HepG2 (cell line): ENCODE measurements around the gene PLCG1. TPM values are rescaled to one million over a fixed set of nuclear protein-coding genes. Genes with fewer than 3 reads are reported as not detected.

Experiments
- ATF5 ChIP-seq: sonication (generic); formaldehyde crosslinking; IDR thresholded peaks from 2 replicates; pipeline ENCODE4 v1.4.0; 2020; ENCODE audit warnings: mild to moderate bottlenecking, low read depth, missing genetic modification reagents
- ATM ChIP-seq: fragments of 450-650 bp; IDR thresholded peaks from 2 replicates; pipeline ENCODE4 v1.7.1; 2017; ENCODE audit warnings: mild to moderate bottlenecking, borderline replicate concordance
- CENPBD1 ChIP-seq: sonication (generic); formaldehyde crosslinking; IDR thresholded peaks from 2 replicates; pipeline ENCODE4 v1.8.0; 2022; ENCODE audit warnings: missing genetic modification reagents, low read depth, mild to moderate bottlenecking, borderline replicate concordance
- CREB1 ChIP-seq, 2 experiments: fragments of 450-650 bp in 1 of 2; IDR thresholded peaks; 2 replicates each; pipeline ENCODE4 v1.6.1; 2016 to 2017; ENCODE audit warnings: control low read depth in 1 of 2, mild to moderate bottlenecking in 1 of 2, missing compliant biosample characterization in 1 of 2, missing genetic modification characterization in 1 of 2
- MLXIP ChIP-seq: sonication (generic); formaldehyde crosslinking; IDR thresholded peaks from 2 replicates; pipeline ENCODE4 v1.9.0; 2021; ENCODE audit warnings: missing genetic modification reagents, borderline replicate concordance
- MZF1 ChIP-seq: sonication (generic); formaldehyde crosslinking; IDR thresholded peaks from 2 replicates; pipeline ENCODE4 v1.8.1; 2023; ENCODE audit warnings: mild to moderate bottlenecking, missing genetic modification reagents, borderline replicate concordance
- YEATS2 ChIP-seq: sonication (generic); formaldehyde crosslinking; IDR thresholded peaks from 2 replicates; pipeline ENCODE4 v1.4.0; 2020; ENCODE audit warnings: missing genetic modification reagents, borderline replicate concordance
- ZBTB20 ChIP-seq: sonication (generic); formaldehyde crosslinking; IDR thresholded peaks from 2 replicates; pipeline ENCODE4 v1.8.1; 2023; ENCODE audit warnings: missing genetic modification reagents, low read depth, mild to moderate bottlenecking, borderline replicate concordance
- ZHX2 ChIP-seq, 2 experiments: sonication (generic) in 1 of 2; formaldehyde crosslinking in 1 of 2; IDR thresholded peaks; 2 replicates each; pipeline versions ENCODE4 v1.6.1 to v1.9.0; 2014 to 2022; ENCODE audit warnings: antibody characterized with exemption in 1 of 2, borderline replicate concordance in 1 of 2, inconsistent platforms in 1 of 2, low read depth in 1 of 2, missing genetic modification reagents in 1 of 2
- ZNF367 ChIP-seq: sonication (generic); formaldehyde crosslinking; IDR thresholded peaks from 2 replicates; pipeline ENCODE4 v1.4.0; 2020; ENCODE audit warnings: missing genetic modification reagents, borderline replicate concordance
- ZNF607 ChIP-seq: sonication (generic); formaldehyde crosslinking; IDR thresholded peaks from 2 replicates; pipeline ENCODE4 v1.5.1; 2020; ENCODE audit warnings: missing genetic modification reagents, mild to moderate bottlenecking, borderline replicate concordance
- polyA plus RNA-seq, 8 experiments: library from polyadenylated mRNA; depleted of rRNA in 3 of 8; stranded (reverse) in 7 of 8; unstranded in 1 of 8; fragments of >200 nt; fragmentation: Illumina TruSeq in 4 of 8; extraction: Trizol in 4 of 8; gene quantifications; 2 replicates each; pipeline versions ENCODE4 v1.2.1 to v1.2.3, GENCODE V29; 2011 to 2016; ENCODE audit warnings: low read depth in 4 of 8, missing spikeins in 1 of 8, mixed read lengths in 1 of 8; ENCODE audit not compliant: insufficient read depth in 1 of 8
- total RNA-seq, 5 experiments: library from RNA; depleted of rRNA; stranded (reverse); fragments of >200 nt; fragmentation: Illumina TruSeq; extraction: Trizol; gene quantifications; 2 replicates each; pipeline ENCODE4 v1.2.3, GENCODE V29; 2016; ENCODE audit warnings: low read depth in 1 of 5

The PLCG1 gene
- total and polyA plus RNA-seq, 2 of the 13 experiments (the other 11 are each of a cell fraction or from before 2014, with no cell fraction given): 85.3 to 158 TPM

- no peak for TF ChIP-seq ZHX2 (IDR thresholded peaks at IDR 0.05; ENCODE audit: low read depth)
- TF ChIP-seq ZHX2 (CRISPR knock-in tag; IDR thresholded peaks at IDR 0.05; ENCODE audit: borderline replicate concordance): no peak
- no peak for TF ChIP-seq CENPBD1
- TF ChIP-seq ATF5 (CRISPR knock-in tag): no peak
- TF ChIP-seq ATM: no peak
- TF ChIP-seq MZF1: no peak
- no peak for TF ChIP-seq MLXIP (CRISPR knock-in tag)
- TF ChIP-seq ZNF607: no peak
- no peak for TF ChIP-seq CREB1 (IDR thresholded peaks at IDR 0.05)
- TF ChIP-seq CREB1 (CRISPR knock-in tag; IDR thresholded peaks at IDR 0.05): peak; percentile 58
- no peak for TF ChIP-seq ZNF367 (CRISPR knock-in tag)
- TF ChIP-seq ZBTB20 (CRISPR knock-in tag): no peak
- TF ChIP-seq YEATS2 (CRISPR knock-in tag): no peak
Measured at GRCh38 chr20:41110930-41111577, 26.3 kb upstream of the PLCG1 start (continued).
